Ecto neural progenitor cell (in vitro differentiated cells): ENCODE data around the gene KCNK18.

Source experiments
- DNase-seq: peaks from one replicate; pipeline ENCODE4 v3.0.0-alpha.2; 2018; ENCODE audit warnings: low spot score

KCNK18 gene

GRCh38 chr10:117250411-117250810 lies 53.1 kb downstream of the KCNK18 start:
- no peak for DNase-seq

- no peak for DNase-seq
Measured at GRCh38 chr10:117253908-117254307, 56.6 kb downstream of the KCNK18 start.

GRCh38 chr10:117254338-117254737 lies 57.0 kb downstream of the KCNK18 start:
- DNase-seq, result no peak

- peak; percentile 34 for DNase-seq
Measured at GRCh38 chr10:117254774-117255735, 57.8 kb downstream of the KCNK18 start.

- DNase-seq, result peak; percentile 17
Measured at GRCh38 chr10:117255835-117256460, 58.7 kb downstream of the KCNK18 start.

GRCh38 chr10:117256910-117257309 lies 59.6 kb downstream of the KCNK18 start:
- DNase-seq, result no peak

GRCh38 chr10:117257721-117258120 lies 60.4 kb downstream of the KCNK18 start:
- DNase-seq, result no peak

GRCh38 chr10:117259279-117259678 lies 62.0 kb downstream of the KCNK18 start:
- DNase-seq, result no peak
